Measurements from ENCODE around the gene SCFD2.

The SCFD2 gene

DNA sequence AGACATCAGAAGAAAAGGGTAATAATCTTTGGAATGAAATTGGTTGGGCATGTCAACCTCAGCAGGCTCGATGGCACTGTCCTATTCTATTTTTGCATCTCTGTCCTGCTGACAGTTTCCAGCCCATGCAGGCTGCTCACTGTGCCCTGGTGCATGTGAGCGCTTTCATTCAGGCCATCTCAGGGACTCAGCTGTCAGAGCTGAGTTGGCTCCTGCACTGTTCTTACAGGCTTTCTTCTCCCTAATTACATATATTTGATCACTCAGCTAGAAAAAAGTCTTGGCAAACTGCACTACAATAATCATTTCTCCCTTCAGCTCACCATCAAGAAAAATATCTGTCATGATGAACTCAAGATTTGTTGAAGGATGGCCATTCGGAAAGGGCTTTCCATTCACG lies 419.0 kb downstream of the SCFD2 start:
- no peak overlapping the region for H3K27ac ChIP-seq (ENCODE audit: low read depth, low read length, poor library complexity, severe bottlenecking)
- H3K4me3 ChIP-seq (ENCODE audit: low read depth, low read length, poor library complexity, severe bottlenecking) = no peak overlapping the region
- no peaks in the 10 kb centered on the region for H3K27me3 ChIP-seq (ENCODE audit: insufficient read depth, low read length)
- H4K20me1 ChIP-seq (ENCODE audit: insufficient read depth, low read length) = no peaks in the 10 kb centered on the region
- no peak overlapping the region for H2AFZ ChIP-seq (ENCODE audit: low read length)
- no peaks in the 10 kb centered on the region for H3F3A ChIP-seq (ENCODE audit: insufficient read depth, low read length)
- no peak overlapping the region for H3K9ac ChIP-seq (ENCODE audit: low read length)
- no peaks in the 10 kb centered on the region for H3K9me3 ChIP-seq (ENCODE audit: low read length)
- no peak for TF ChIP-seq CTCF (IDR thresholded peaks at IDR 0.05; ENCODE audit: low read length)
- TF ChIP-seq EZH2 (IDR thresholded peaks at IDR 0.05; ENCODE audit: borderline replicate concordance, low read length) = no peak
- H3K36me3 ChIP-seq (ENCODE audit: insufficient read depth, low read length) = no peaks in the 10 kb centered on the region
- no peaks in the 10 kb centered on the region for H3K4me1 ChIP-seq (ENCODE audit: insufficient read depth, low read length, severe bottlenecking)
- no peak overlapping the region for H3K4me2 ChIP-seq (ENCODE audit: low read length)
- no peaks in the 10 kb centered on the region for H3K9me2 ChIP-seq (ENCODE audit: low read depth, low read length)
- H3K79me2 ChIP-seq (ENCODE audit: insufficient read depth, low read length) = no peaks in the 10 kb centered on the region

DNA sequence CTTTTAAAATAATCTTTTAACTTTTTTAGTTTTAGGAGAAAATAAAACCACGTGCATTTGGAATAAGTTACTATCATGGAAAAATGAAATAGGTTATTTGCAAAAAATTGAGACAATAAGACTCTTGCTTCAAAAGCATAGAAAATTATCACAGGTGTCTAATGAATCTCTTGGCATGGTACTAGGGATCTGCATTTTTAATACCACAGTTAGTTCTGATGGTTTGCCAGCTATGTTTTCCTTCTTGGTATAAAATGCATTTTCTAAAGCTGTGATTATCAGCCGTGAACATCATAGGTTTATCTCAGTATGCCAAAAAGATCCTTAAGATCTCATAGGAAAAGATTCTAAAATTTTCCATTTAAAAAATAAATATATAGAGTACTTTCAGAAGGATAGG lies 419.9 kb downstream of the SCFD2 start:
- TF ChIP-seq EZH2 (IDR thresholded peaks at IDR 0.05; ENCODE audit: borderline replicate concordance, low read length) = no peak
- H3K4me2 ChIP-seq (ENCODE audit: low read length) = no peak overlapping the region
- H3K79me2 ChIP-seq (ENCODE audit: insufficient read depth, low read length) = no peaks in the 10 kb centered on the region
- no peaks in the 10 kb centered on the region for H3K27me3 ChIP-seq (ENCODE audit: insufficient read depth, low read length)
- H3K4me3 ChIP-seq (ENCODE audit: low read depth, low read length, poor library complexity, severe bottlenecking) = no peak overlapping the region
- no peak overlapping the region for H2AFZ ChIP-seq (ENCODE audit: low read length)
- H3K9me2 ChIP-seq (ENCODE audit: low read depth, low read length) = no peaks in the 10 kb centered on the region
- no peaks in the 10 kb centered on the region for H3K36me3 ChIP-seq (ENCODE audit: insufficient read depth, low read length)
- H3K9me3 ChIP-seq (ENCODE audit: low read length) = no peaks in the 10 kb centered on the region
- no peaks in the 10 kb centered on the region for H3K4me1 ChIP-seq (ENCODE audit: insufficient read depth, low read length, severe bottlenecking)
- H4K20me1 ChIP-seq (ENCODE audit: insufficient read depth, low read length) = no peaks in the 10 kb centered on the region
- no peak overlapping the region for H3K9ac ChIP-seq (ENCODE audit: low read length)
- H3K27ac ChIP-seq (ENCODE audit: low read depth, low read length, poor library complexity, severe bottlenecking) = no peak overlapping the region
- H3F3A ChIP-seq (ENCODE audit: insufficient read depth, low read length) = no peaks in the 10 kb centered on the region

- Histone ChIP-seq H2AFZ (ENCODE audit: low read length) (no peak overlapping the region), H3F3A (ENCODE audit: insufficient read depth, low read length) (no peaks in the 10 kb centered on the region), H3K27ac (ENCODE audit: low read depth, low read length, poor library complexity, severe bottlenecking) (no peak overlapping the region), H3K36me3 (ENCODE audit: insufficient read depth, low read length) (no peaks in the 10 kb centered on the region), H4K20me1 (ENCODE audit: insufficient read depth, low read length) (no peaks in the 10 kb centered on the region), H3K9me2 (ENCODE audit: low read depth, low read length) (no peaks in the 10 kb centered on the region), H3K9me3 (ENCODE audit: low read length) (no peaks in the 10 kb centered on the region), H3K9ac (ENCODE audit: low read length) (no peak overlapping the region), H3K4me2 (ENCODE audit: low read length) (no peak overlapping the region), H3K79me2 (ENCODE audit: insufficient read depth, low read length) (no peaks in the 10 kb centered on the region), H3K4me3 (ENCODE audit: low read depth, low read length, poor library complexity, severe bottlenecking) (no peak overlapping the region), H3K27me3 (ENCODE audit: insufficient read depth, low read length) (no peaks in the 10 kb centered on the region), H3K4me1 (ENCODE audit: insufficient read depth, low read length, severe bottlenecking) (no peaks in the 10 kb centered on the region)
- no peak for TF ChIP-seq EZH2 (IDR thresholded peaks at IDR 0.05; ENCODE audit: borderline replicate concordance, low read length)
- TF ChIP-seq CTCF (IDR thresholded peaks at IDR 0.05; ENCODE audit: low read length) = no peak
Measured at GRCh38 chr4:52945326-52945898, 420.4 kb downstream of the SCFD2 start.

DNA sequence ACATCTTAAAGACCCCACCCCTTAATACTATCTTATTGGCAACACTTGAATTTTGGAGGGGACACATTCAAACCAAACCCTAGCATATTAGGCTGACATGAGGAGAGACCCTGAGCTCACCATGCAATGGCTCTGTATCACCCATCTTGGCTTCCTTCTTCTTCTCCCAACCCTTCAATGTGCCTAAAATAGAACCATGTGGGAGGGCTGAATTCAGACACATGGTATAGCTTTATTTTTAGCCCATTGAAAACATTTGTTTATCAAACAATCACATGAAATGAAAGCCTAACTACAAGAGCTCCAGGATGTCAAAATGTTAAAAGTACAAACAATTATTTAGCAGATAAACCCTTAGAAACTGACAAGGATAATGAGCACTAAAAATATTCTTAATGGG lies 422.2 kb downstream of the SCFD2 start:
- TF ChIP-seq CTCF (IDR thresholded peaks at IDR 0.05; ENCODE audit: low read length) (no peak), EZH2 (IDR thresholded peaks at IDR 0.05; ENCODE audit: borderline replicate concordance, low read length) (no peak)
- Histone ChIP-seq H4K20me1 (ENCODE audit: insufficient read depth, low read length) (no peaks in the 10 kb centered on the region), H3K9me2 (ENCODE audit: low read depth, low read length) (no peaks in the 10 kb centered on the region), H3K4me3 (ENCODE audit: low read depth, low read length, poor library complexity, severe bottlenecking) (no peak overlapping the region), H3K27me3 (ENCODE audit: insufficient read depth, low read length) (no peaks in the 10 kb centered on the region), H3K27ac (ENCODE audit: low read depth, low read length, poor library complexity, severe bottlenecking) (no peak overlapping the region), H3K36me3 (ENCODE audit: insufficient read depth, low read length) (no peaks in the 10 kb centered on the region), H3K79me2 (ENCODE audit: insufficient read depth, low read length) (no peaks in the 10 kb centered on the region), H3K4me2 (ENCODE audit: low read length) (no peak overlapping the region), H3F3A (ENCODE audit: insufficient read depth, low read length) (no peaks in the 10 kb centered on the region), H3K4me1 (ENCODE audit: insufficient read depth, low read length, severe bottlenecking) (no peaks in the 10 kb centered on the region), H2AFZ (ENCODE audit: low read length) (no peak overlapping the region), H3K9me3 (ENCODE audit: low read length) (no peaks in the 10 kb centered on the region), H3K9ac (ENCODE audit: low read length) (no peak overlapping the region)
